ENCODE results near the gene EPS15. TPM values are rescaled to one million over a fixed set of nuclear protein-coding genes. Genes with fewer than 3 reads are reported as not detected.
"Not testable (repeated sequence)": the region's sequence is repeated elsewhere in the genome, so short reads cannot be mapped to it uniquely, and the experiment has no call there.

Gene EPS15
- total and polyA plus RNA-seq, 9 of the 15 experiments (the other 6 are each of a cell fraction or from before 2014, with no cell fraction given), result 23.1 to 69.0 (median 41.7) TPM

DNA sequence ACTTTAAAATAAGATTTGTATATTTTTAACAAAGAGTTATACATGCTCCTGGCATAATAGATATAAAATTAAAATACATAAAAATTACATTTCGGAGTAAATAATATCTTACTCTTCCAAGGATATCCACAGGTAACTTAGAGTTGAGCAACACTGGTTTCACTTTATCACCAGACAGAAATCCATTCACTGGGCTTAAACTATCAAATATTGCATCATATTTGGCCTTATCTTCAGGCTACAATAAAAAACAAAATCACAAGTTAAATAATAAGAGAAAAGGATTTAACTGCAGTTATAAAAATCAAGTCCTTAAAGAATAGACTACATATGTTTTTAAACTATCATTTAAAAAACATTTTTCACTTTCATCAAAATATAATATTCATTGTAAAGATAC lies 55.5 kb downstream of the EPS15 start (continued):
- TF ChIP-seq CEBPG (CRISPR knock-in tag; IDR thresholded peaks at IDR 0.05) (no peak), CEBPG (tag; conservative IDR thresholded peaks at IDR 0.05 in 1 of 2, IDR thresholded peaks at IDR 0.05 in 1 of 2) (peak; percentile 93 to 96), PTRF (tag; IDR thresholded peaks at IDR 0.05) (no peak), ERF (CRISPR knock-in tag; IDR thresholded peaks at IDR 0.05) (no peak), CBX3 (IDR thresholded peaks at IDR 0.05; ENCODE audit: borderline replicate concordance in 1 of 2, low read length in 2 of 2) (no peak)
- TF ChIP-seq, protein P1, sequence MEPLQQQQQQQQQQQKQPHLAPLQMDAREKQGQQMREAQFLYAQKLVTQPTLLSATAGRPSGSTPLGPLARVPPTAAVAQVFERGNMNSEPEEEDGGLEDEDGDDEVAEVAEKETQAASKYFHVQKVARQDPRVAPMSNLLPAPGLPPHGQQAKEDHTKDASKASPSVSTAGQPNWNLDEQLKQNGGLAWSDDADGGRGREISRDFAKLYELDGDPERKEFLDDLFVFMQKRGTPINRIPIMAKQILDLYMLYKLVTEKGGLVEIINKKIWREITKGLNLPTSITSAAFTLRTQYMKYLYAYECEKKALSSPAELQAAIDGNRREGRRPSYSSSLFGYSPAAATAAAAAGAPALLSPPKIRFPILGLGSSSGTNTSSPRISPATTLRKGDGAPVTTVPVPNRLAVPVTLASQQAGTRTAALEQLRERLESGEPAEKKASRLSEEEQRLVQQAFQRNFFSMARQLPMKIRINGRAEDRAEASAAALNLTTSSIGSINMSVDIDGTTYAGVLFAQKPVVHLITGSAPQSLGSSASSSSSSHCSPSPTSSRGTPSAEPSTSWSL (CRISPR knock-in tag; IDR thresholded peaks at IDR 0.05; ENCODE audit: borderline replicate concordance), result no peak

DNA sequence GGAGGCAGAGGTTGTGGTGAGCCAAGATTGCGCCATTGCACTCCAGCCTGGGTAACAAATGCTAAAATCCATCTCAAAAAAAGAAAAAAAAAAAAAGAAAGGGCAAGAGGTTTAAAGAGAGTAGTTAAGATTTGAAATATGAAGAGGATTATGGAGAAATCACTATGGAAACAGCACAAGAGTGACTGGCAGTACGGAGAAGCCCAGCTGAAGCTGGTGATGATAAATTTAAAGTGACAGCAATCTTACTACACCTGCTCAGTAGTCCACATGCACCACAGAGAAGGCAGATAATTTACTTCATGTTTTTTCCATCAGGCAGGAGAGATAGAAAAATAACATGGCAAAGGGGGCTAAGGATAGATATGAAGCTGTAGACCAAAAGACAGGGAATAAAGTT lies 56.8 kb downstream of the EPS15 start:
- CTCF ChIA-PET (ENCODE audit: low intra/inter-chr PET ratio); H3K4me2 ChIP-seq (ENCODE audit: insufficient read depth, low read length); H3K9me1 ChIP-seq (ENCODE audit: control insufficient read depth, insufficient read depth, low read length); H3K27me3 ChIP-seq (ENCODE audit: control insufficient read depth in 2 of 2, insufficient read depth in 2 of 2, low read length in 2 of 2); H3K4me3 ChIP-seq; intact Hi-C loops (cut with micrococcal nuclease); H2AFZ ChIP-seq (ENCODE audit: low read depth, low read length); H3K79me2 ChIP-seq (ENCODE audit: control insufficient read depth, insufficient read depth, low read length); H3K9me3 ChIP-seq (replicated peaks; ENCODE audit: control insufficient read depth, insufficient read depth, low read depth, low read length); H3K27ac ChIP-seq (ENCODE audit: extremely low read depth, low read depth, low read length); BruUV-seq (replicated peaks); DNase-seq (ENCODE audit: extremely low read depth in 1 of 4, low spot score in 3 of 4); H3K4me1 ChIP-seq (replicated peaks in 1 of 2; ENCODE audit: control insufficient read depth in 2 of 2, insufficient read depth in 2 of 2, low read length in 2 of 2); H3K9ac ChIP-seq (ENCODE audit: insufficient read depth in 1 of 2, low read depth in 2 of 2, low read length in 2 of 2); H4K20me1 ChIP-seq (replicated peaks; ENCODE audit: control insufficient read depth, insufficient read depth, low read length); in situ Hi-C loops (cut with MboI): not testable (repeated sequence)
- peak; percentile 85 for FAIRE-seq
- peaks cover 43% of the 10 kb centered on the region; the same call in 1 of the 3 replicates for H3K36me3 ChIP-seq (ENCODE audit: control insufficient read depth, insufficient read depth, low read length)
- POLR2A ChIA-PET, result interaction anchor here (0.9 to 1.5 kb wide), 3 partner anchors 18 to 54 kb away, joined by 3 to 4 read pairs (median 3); no protein-coding TSS in a partner anchor
- peak; percentile 42 for TF ChIP-seq CEBPB (tag; IDR thresholded peaks at IDR 0.05)
- TF ChIP-seq, protein P2, sequence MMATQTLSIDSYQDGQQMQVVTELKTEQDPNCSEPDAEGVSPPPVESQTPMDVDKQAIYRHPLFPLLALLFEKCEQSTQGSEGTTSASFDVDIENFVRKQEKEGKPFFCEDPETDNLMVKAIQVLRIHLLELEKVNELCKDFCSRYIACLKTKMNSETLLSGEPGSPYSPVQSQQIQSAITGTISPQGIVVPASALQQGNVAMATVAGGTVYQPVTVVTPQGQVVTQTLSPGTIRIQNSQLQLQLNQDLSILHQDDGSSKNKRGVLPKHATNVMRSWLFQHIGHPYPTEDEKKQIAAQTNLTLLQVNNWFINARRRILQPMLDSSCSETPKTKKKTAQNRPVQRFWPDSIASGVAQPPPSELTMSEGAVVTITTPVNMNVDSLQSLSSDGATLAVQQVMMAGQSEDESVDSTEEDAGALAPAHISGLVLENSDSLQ (IDR thresholded peaks at IDR 0.05), result peak; percentile 88
- TF ChIP-seq RFX1 (IDR thresholded peaks at IDR 0.05), result peak; percentile 35; the same call in 1 of the 2 replicates
- peak; percentile 62 for TF ChIP-seq MEIS2 (IDR thresholded peaks at IDR 0.05; ENCODE audit: partially characterized antibody)
- TF ChIP-seq, protein P3, sequence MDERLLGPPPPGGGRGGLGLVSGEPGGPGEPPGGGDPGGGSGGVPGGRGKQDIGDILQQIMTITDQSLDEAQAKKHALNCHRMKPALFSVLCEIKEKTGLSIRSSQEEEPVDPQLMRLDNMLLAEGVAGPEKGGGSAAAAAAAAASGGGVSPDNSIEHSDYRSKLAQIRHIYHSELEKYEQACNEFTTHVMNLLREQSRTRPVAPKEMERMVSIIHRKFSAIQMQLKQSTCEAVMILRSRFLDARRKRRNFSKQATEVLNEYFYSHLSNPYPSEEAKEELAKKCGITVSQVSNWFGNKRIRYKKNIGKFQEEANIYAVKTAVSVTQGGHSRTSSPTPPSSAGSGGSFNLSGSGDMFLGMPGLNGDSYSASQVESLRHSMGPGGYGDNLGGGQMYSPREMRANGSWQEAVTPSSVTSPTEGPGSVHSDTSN (CRISPR knock-in tag; IDR thresholded peaks at IDR 0.05; ENCODE audit: low read depth), result not testable (repeated sequence)
- TF ChIP-seq, protein P3 (tag; conservative IDR thresholded peaks at IDR 0.05; ENCODE audit: low read depth), result peak; percentile 78
- ATAC-seq, result peak; percentile 70
- WGBS (ENCODE audit: insufficient coverage, low coverage, missing lambda C conversion rate), result 67% methylated on average over 2 of the region's 2 CpGs

Measured in K562 (cell line).